Activated CD8-positive, alpha-beta memory T cell treated with anti-CD3 and anti-CD28 coated beads, Interleukin-2, amount 50 U/mL, for 4 hours (primary cell): ENCODE data around the gene RCOR1.

ENCODE experiments used
- DNase-seq: peaks from one replicate; pipeline ENCODE4 v3.0.0-alpha.2; 2020

The RCOR1 gene

DNA sequence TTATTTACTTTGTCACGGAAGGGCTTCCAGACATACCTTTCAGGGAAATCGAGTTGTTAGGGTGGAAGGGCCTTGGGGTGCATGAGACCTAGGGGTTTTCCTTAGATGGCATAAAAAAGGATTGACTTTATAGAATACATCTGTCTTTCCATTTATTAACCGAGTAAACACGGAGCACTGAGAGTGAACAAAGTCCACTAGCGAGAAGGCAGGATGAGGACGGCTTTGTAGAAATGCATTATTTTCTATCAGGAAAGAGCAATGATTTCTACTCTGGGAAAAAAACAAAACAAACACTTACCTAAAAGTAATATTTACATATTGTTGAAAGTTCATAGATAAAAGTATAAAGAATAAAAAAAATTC is 91.8 kb downstream of the RCOR1 start:
- DNase-seq, result no peak

- no peak for DNase-seq
Measured at GRCh38 chr14:102686196-102686801, 93.8 kb downstream of the RCOR1 start.

DNA sequence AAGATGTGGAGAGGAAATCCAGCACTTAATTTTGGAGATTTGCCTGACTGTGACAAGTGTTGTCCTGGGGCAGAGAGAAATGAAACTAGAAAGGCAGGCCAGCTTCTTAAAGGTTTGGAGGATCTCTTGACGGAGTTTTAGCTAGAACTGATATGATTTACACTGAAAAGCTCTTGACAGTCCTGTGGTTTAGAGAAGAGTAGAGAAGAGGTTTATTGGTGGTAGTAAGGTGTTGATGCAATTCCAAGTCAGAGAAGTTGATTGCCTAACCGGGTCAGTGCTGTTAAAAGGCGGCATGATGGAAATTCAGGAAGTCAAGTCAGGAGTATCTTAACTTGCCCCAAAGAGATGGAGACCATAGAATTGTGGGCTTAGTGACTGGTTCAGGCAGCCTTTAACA is 95.8 kb downstream of the RCOR1 start:
- no peak for DNase-seq

DNA sequence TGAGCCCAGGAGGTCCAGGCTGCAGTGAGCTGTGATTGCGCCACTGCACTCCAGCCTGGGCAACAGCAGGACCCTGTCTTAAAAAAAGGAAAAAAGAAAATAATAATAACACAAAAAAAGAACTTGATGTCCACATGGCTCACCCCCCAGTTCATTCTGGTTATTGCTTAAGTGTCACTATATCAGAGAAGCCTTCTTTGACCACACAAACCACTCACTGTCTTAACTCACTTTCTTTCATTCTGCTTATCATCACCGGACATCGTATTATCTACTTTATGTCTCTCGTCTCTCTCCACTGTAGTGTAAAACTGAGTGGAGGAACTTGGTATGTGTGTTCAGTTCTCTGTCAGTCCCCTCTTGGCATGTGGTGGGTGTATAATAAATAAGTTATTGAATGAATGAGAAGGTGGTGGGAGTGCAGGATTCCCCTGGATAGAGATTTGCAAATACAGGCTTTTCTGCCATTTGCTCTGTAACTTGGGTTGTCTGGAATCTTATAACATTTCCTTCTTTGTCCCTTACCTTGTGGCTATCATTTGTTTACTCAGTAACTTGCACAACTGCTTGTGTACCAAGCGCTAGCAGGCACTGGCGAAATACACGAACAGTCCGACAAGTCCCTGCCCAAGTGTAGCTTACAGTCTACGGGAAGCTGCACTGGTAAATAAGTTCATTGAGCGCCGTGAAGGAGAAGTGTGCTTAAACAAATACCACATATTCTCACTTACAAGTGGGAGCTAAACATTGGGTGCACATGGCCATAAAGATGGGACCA is 98.2 kb downstream of the RCOR1 start:
- no peak for DNase-seq

DNA sequence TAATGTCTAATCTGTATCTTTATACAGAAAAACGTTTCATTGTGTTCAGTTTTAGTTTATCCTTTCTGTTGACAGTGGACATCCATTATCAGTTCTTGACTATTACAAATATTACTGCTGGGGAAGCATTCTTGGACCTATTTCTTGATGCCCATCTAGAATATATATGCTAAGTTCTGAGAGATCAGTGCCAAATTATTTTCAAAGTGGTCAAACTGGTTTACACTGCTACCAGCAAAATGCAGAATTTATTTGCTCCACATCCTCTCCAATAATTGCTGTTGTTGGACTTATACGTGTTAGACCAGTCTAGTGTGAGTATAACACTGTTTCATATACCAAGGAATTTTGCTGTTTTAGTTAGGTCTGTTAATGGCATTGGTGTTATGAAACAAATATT is 99.3 kb downstream of the RCOR1 start:
- no peak for DNase-seq

DNA sequence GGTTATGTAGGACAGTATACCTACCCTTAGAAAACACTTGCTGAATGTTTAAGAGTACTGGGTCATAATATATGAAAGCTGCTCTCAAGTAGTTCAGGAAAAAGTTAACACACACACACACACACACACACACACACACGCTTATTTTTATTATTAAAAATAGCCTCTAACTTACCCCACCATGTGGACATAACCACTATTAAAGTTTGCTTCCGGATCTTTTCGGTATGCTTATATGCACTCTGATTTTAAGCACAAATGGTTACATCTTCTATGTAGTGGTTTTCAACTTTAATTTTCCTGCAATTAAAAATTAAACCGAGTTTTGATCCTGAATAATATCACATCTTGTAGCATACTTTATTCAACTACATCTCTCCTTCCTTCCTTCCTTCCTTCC is 99.9 kb downstream of the RCOR1 start:
- no peak for DNase-seq

DNA sequence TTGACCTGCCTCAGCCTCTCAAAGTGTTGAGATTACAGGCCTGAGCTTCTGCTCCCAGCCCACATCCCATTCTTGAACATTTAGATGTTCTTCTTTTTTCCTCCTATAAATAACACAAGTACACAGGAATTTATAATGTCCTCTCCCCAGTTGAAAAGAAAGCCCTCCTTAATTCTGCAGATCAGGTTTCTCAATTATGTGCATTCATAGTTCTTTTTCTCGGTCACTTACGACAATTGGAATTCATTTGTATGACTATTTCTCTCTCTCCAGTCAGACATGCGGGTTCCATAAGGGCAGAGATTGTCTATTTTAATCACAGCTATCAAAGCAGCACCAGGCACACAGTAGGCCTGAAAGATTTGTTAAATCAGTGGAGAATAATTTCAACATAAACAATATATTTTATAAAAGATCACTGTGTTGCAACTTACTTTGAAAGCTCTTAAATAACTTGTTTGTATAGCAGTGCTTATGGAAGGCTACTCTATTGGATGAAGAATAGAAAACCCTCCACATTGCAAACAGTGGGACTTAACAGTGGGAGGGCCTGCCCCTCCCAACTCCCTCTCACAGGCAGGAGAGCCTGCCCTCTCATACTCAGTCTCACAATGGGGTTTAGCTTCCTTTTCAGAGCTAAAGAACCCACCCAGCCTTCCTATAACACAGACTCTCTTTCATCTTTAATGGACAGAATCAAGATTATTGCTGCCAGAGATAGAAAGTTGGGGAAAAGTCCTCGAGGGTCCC is 100.7 kb downstream of the RCOR1 start:
- DNase-seq, result no peak

- peak; percentile 52 for DNase-seq
Measured at GRCh38 chr14:102694530-102695166, 102.2 kb downstream of the RCOR1 start.

DNA sequence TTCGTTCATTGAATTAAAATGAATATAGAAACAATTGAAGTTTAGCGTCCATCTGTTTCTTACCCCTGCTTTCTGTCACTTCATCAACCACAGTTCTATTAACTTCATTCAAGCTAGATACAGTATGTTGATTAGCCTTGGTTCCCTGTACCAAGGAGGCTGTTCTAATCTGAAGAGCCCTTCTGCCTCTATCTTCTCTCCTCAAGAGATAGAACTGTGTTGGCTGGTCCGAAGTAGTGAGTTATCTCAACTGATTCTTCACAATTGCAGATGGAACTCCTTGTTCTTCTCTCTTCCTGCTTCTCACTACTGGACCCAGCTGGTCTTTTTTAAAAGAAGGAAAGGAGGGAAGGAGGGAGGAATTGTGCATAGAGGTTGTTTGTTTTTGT is 102.7 kb downstream of the RCOR1 start:
- no peak for DNase-seq

GRCh38 chr14:102696332-102696731 is 103.9 kb downstream of the RCOR1 start:
- no peak for DNase-seq

- no peak for DNase-seq
Measured at GRCh38 chr14:102696856-102697495, 104.5 kb downstream of the RCOR1 start.

DNA sequence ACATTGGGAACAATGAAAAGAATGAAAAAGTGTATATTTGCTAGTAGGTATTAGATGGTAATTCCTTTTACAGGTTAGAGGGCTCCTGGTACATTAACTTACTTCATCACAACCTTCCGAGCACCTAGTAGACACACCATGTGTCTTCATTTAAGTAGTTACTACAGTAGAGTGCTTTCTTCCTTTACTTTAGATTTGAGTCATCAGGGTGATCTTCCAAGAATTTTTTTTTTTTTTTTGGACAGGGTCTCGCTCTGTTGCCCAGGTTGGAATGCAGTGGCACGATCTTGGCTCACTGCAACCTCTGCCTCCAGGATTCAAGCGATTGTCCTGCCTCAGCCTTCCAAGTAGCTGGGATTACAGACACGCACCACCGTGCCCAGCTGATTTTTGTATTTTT is 105.1 kb downstream of the RCOR1 start:
- no peak for DNase-seq

GRCh38 chr14:102699416-102700110 is 107.1 kb downstream of the RCOR1 start:
- no peak for DNase-seq

DNA sequence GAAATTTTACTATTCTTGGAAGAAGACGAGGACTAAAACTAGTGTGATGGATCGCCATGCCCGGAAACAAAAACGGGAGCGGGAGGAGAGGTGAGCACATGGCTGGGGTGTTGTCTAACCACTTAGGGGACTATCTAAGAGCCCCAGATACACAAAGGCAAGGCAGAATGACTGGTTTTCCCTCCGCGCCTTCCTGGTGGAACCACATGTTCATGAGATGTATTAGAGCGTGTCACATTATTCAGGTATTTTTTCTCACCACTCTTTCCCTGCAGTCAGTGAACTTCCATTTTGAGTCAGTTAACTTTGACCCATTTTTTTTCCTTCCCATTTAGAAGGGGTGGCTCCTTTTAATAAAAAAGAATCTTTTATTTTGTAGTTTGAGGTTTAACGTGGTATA is 116.0 kb downstream of the RCOR1 start:
- DNase-seq, result no peak

- no peak for DNase-seq
Measured at GRCh38 chr14:102711207-102711606, 118.8 kb downstream of the RCOR1 start.

DNA sequence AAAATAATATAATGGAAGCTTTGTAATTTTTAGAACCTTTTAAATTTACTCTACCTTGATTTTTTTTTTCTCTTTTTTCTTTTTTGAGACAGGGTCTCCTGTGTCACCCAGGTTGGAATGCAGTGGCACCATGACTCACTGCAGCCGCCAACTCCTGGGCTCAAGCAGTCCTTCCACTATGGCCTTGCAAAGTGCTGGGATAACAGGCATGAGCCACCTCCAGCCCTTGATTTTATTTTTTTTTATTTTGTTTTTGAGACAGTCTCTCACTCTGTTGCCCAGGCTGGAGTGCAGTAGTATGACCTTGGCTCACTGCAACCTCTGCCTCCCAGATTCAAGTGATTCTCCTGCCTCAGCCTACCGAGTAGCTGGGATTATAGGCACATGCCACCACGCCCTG is 119.5 kb downstream of the RCOR1 start:
- DNase-seq, result no peak

DNA sequence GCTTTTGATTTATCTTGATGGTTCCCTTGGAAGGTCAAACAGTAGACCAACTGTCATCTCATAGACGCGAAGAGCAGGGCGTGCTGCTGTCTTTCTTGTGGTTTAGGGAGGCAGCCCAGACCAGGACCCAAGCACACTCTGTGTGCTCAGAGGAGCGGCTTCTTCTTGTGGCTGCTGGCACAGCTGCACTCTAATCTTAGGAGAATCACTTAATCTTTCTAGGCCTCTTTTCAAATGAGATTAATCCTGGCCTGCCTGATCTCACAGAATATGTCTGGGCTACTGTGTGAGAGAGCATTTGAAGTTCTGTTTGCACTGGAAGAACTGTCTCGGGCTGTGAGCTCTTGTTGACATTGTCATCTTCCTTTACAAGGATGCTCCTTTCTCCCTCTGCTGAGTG is 124.8 kb downstream of the RCOR1 start:
- no peak for DNase-seq

DNA sequence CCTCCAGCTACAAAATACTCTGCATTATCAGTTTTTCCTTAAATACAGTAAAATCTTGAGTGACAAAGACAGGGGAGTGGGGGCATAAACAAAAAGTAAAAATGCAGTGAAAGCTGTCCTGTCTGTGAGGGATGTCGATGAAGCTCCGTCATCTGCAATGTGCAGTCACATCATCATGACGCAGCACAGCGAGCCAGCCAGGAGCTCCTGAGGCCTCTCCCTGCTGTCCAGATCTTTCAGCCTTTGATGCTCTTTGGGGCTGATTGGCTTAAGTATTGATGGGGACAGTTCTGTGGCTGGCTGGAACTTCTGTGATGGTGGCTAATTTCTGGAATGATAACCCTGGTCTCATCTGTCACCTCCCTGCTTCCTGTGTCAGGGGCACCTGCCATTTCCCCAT is 130.2 kb downstream of the RCOR1 start:
- DNase-seq, result no peak

GRCh38 chr14:102723650-102724049 is 131.2 kb downstream of the RCOR1 start:
- DNase-seq, result no peak

GRCh38 chr14:102726191-102726949 is 133.9 kb downstream of the RCOR1 start:
- DNase-seq, result no peak

DNA sequence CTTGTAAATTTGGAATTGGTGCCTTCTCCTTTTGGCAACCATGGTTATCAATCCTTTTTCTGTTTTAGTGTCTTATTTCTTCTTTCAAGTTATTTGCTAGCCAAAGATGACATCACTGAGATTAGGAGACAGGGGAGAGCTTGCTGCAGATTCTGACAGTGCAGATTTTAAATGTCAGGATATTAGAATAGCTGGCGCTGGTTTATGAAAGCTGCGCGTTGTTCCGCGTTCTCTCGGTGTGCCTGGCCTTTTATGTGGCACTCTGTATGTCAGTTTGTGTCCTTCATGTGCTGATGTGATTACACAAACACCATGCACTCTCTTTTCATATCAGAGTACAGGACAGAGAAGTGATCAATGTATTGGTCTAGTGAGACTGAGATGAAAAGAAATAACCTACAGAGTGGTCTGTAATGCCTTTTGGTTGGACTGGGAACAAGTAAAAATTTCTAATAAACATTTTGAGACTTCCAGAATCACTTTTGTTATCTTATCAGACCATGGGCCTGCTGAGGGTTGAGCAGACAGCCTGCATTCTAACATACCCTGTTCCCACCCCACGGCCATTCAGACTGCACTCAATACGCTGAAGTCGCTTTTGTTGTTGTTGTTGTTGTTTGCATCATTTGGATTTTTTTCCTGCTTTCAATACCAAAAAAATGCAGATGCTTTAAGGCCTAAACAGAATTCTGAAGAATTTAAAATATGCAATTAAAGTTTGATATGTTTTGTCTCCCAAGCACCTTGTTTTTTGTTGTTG is 135.1 kb downstream of the RCOR1 start:
- no peak for DNase-seq
